Esophagus muscularis mucosa (tissue), 4 donors: ENCODE measurements around the gene KIF21A. TPM values are rescaled to one million over a fixed set of nuclear protein-coding genes. Genes with fewer than 3 reads are reported as not detected.

Source experiments
- DNase-seq: peaks from one replicate; pipeline ENCODE4 v3.0.0-alpha.2; 2017; ENCODE audit errors: extremely low spot score
- H3K27ac ChIP-seq, 4 donors: fragments of 200-600 bp; sonication (generic); replicated peaks in 1 of 4; 1 replicate in 3 of 4; 2 replicates in 1 of 4; pipeline ENCODE4 v1.5.1; 2016 to 2019; ENCODE audit warnings: mild to moderate bottlenecking in 1 of 4
- H3K27me3 ChIP-seq, 4 donors: fragments of 200-600 bp; sonication (generic); one replicate each; pipeline versions ENCODE4 v1.5.1 to v1.6.0; 2016 to 2019
- H3K36me3 ChIP-seq, 4 donors: fragments of 200-600 bp; sonication (generic); one replicate each; pipeline ENCODE4 v1.5.1; 2016 to 2019
- H3K4me1 ChIP-seq, 4 donors: fragments of 200-600 bp; sonication (generic); one replicate each; pipeline ENCODE4 v1.5.1; 2016 to 2019
- H3K4me3 ChIP-seq, 4 donors: fragments of 200-600 bp; sonication (generic); 1 replicate in 2 of 4; 2 replicates in 2 of 4; pipeline ENCODE4 v1.5.1; 2016 to 2019; ENCODE audit warnings: mild to moderate bottlenecking in 4 of 4, moderate library complexity in 1 of 4
- H3K9me3 ChIP-seq, 4 donors: fragments of 200-600 bp; sonication (generic); 1 replicate in 3 of 4; 2 replicates in 1 of 4; pipeline ENCODE4 v1.5.1; 2016 to 2019
- EP300 ChIP-seq: sonication (generic); formaldehyde crosslinking; IDR thresholded peaks from one replicate; pipeline ENCODE4 v1.6.1; 2017; ENCODE audit warnings: antibody characterized with exemption
- POLR2A ChIP-seq: fragments of 450-650 bp; IDR thresholded peaks from one replicate; pipeline ENCODE4 v1.6.1; 2017; ENCODE audit warnings: antibody characterized with exemption, moderate library complexity, mild to moderate bottlenecking, low read depth
- POLR2AphosphoS5 ChIP-seq, 2 donors: sonication (generic); formaldehyde crosslinking; IDR thresholded peaks; one replicate each; pipeline ENCODE4 v1.6.1; 2017; ENCODE audit warnings: antibody characterized with exemption in 2 of 2
- WGBS: methylation state at CpG from one replicate; pipeline ENCODE4 v1.1.5; 2018; 5-methylcytosine and 5-hydroxymethylcytosine counted together
- intact Hi-C: fragments of 100-400 bp; cut with DNase I; formaldehyde crosslinking; loops from one replicate; pipeline ENCODE4 v1.15.1; 2023
- total RNA-seq, 4 donors: library from RNA; depleted of rRNA; stranded (reverse); fragments of >200 nt; gene quantifications; one replicate each; pipeline versions ENCODE4 v1.1.0 to v1.2.1, GENCODE V29; 2016
- TF ChIP-seq, protein P1 (sequence below), 3 experiments: fragments of 200-600 bp in 2 of 3; fragments of 450-650 bp in 1 of 3; sonication (generic) in 2 of 3; IDR thresholded peaks; one replicate each; pipeline ENCODE4 v1.5.1; 2017 to 2019; ENCODE audit warnings: antibody characterized with exemption in 3 of 3, mild to moderate bottlenecking in 2 of 3, moderate library complexity in 1 of 3

Gene KIF21A
- total RNA-seq, 4 donors from 2014 or later, result 9.3 to 17.4 (median 11.1) TPM

GRCh38 chr12:39395866-39396265, 47.1 kb downstream of the KIF21A start:
- DNase-seq, result no peak
- WGBS, result 79% methylated on average over 6 of the region's 6 CpGs
- no peaks in the 10 kb centered on the region for H3K4me1 ChIP-seq
- TF ChIP-seq, protein P1, sequence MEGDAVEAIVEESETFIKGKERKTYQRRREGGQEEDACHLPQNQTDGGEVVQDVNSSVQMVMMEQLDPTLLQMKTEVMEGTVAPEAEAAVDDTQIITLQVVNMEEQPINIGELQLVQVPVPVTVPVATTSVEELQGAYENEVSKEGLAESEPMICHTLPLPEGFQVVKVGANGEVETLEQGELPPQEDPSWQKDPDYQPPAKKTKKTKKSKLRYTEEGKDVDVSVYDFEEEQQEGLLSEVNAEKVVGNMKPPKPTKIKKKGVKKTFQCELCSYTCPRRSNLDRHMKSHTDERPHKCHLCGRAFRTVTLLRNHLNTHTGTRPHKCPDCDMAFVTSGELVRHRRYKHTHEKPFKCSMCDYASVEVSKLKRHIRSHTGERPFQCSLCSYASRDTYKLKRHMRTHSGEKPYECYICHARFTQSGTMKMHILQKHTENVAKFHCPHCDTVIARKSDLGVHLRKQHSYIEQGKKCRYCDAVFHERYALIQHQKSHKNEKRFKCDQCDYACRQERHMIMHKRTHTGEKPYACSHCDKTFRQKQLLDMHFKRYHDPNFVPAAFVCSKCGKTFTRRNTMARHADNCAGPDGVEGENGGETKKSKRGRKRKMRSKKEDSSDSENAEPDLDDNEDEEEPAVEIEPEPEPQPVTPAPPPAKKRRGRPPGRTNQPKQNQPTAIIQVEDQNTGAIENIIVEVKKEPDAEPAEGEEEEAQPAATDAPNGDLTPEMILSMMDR (IDR thresholded peaks at IDR 0.05), result no peak
- TF ChIP-seq POLR2A (no peak), EP300 (no peak), POLR2AphosphoS5 (IDR thresholded peaks at IDR 0.05) (no peak)
- no peak overlapping the region for H3K4me3 ChIP-seq
- no peak overlapping the region for H3K27ac ChIP-seq
- H3K27me3 ChIP-seq, result no peaks in the 10 kb centered on the region
- intact Hi-C loops, result no loop called here
- no peaks in the 10 kb centered on the region for H3K36me3 ChIP-seq
- no peaks in the 10 kb centered on the region for H3K9me3 ChIP-seq

DNA sequence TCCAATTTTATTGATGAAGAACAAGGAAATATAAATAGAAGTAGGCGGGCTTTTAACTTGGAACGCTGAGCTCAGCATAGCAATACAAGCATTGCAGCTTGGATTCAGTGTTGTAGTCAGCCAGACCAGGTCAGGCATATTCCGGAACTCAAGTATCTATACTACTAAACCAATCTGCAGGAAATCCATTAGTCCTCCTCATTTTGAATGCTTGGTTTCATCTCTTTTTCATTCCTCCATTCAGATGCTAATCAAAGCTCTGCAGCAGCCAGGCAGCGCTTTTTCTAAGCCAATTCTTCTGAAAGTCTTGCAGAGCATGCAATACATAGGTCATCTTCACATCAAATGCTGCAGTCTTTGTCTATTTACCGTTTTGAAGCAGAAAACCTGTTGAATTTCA, 49.0 kb downstream of the KIF21A start:
- no peak for DNase-seq
- Histone ChIP-seq H3K9me3 (no peaks in the 10 kb centered on the region), H3K36me3 (no peaks in the 10 kb centered on the region), H3K27ac (no peak overlapping the region), H3K27me3 (no peaks in the 10 kb centered on the region), H3K4me3 (no peak overlapping the region), H3K4me1 (no peaks in the 10 kb centered on the region)
- 74% methylated on average over 5 of the region's 5 CpGs for WGBS
- intact Hi-C loops, result no loop called here
- TF ChIP-seq, protein P1 (IDR thresholded peaks at IDR 0.05), result no peak
- TF ChIP-seq POLR2A (no peak), EP300 (no peak), POLR2AphosphoS5 (IDR thresholded peaks at IDR 0.05) (no peak)

GRCh38 chr12:39393179-39393578, 49.7 kb downstream of the KIF21A start:
- Histone ChIP-seq H3K9me3 (no peaks in the 10 kb centered on the region), H3K4me1 (no peaks in the 10 kb centered on the region), H3K27me3 (no peaks in the 10 kb centered on the region), H3K4me3 (no peak overlapping the region), H3K27ac (no peak overlapping the region), H3K36me3 (no peaks in the 10 kb centered on the region)
- WGBS, result 76% methylated on average over 2 of the region's 2 CpGs
- TF ChIP-seq POLR2A, result no peak
- TF ChIP-seq, protein P1 (IDR thresholded peaks at IDR 0.05), result no peak
- TF ChIP-seq POLR2AphosphoS5 (IDR thresholded peaks at IDR 0.05), result no peak
- no peak for TF ChIP-seq EP300
- no peak for DNase-seq
- intact Hi-C loops, result no loop called here

- no peak for TF ChIP-seq EP300
- TF ChIP-seq POLR2AphosphoS5 (IDR thresholded peaks at IDR 0.05), result no peak
- TF ChIP-seq, protein P1 (IDR thresholded peaks at IDR 0.05), result no peak
- TF ChIP-seq POLR2A, result no peak
- DNase-seq, result no peak
- intact Hi-C loops, result no loop called here
- Histone ChIP-seq H3K4me3 (no peak overlapping the region), H3K4me1 (no peaks in the 10 kb centered on the region), H3K9me3 (no peaks in the 10 kb centered on the region), H3K36me3 (no peaks in the 10 kb centered on the region), H3K27me3 (no peaks in the 10 kb centered on the region), H3K27ac (no peak overlapping the region)
- WGBS, result 79% methylated on average over 1 of the region's 1 CpG
Observed at GRCh38 chr12:39392154-39392925, 50.6 kb downstream of the KIF21A start.

DNA sequence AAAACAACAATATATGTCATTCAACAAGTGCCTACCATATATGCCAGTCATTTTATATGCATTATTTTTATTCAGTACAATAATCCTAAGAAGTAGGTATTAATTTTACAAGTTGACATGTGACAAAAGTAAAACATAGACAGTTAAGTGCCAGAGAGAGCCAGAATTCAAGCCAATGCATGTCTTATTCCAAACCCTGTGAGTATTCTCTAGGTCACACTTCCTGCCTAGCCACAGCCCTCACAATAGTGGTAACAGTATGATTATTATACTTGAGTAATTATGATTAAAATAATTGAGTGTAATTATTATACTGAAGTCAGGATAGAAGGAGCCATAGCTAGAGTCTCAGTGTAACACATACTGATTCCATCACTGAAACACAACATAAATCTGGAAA, 52.2 kb downstream of the KIF21A start:
- Histone ChIP-seq H3K27me3 (no peaks in the 10 kb centered on the region), H3K9me3 (no peaks in the 10 kb centered on the region), H3K4me3 (no peak overlapping the region), H3K27ac (no peak overlapping the region), H3K4me1 (no peaks in the 10 kb centered on the region), H3K36me3 (no peaks in the 10 kb centered on the region)
- intact Hi-C loops, result no loop called here
- TF ChIP-seq POLR2A, result no peak
- TF ChIP-seq POLR2AphosphoS5 (IDR thresholded peaks at IDR 0.05), result no peak
- TF ChIP-seq, protein P1 (IDR thresholded peaks at IDR 0.05), result no peak
- TF ChIP-seq EP300, result no peak
- no peak for DNase-seq
